HEK293T (cell line): ENCODE results near the gene POFUT1.

Source experiments
- ARNT ChIP-seq: fragments of 450-650 bp; IDR thresholded peaks from 2 replicates; pipeline ENCODE4 v1.6.1; 2017; ENCODE audit warnings: mild to moderate bottlenecking
- ZNF384 ChIP-seq: fragments of 450-650 bp; IDR thresholded peaks from 2 replicates; pipeline ENCODE4 v1.6.1; 2016
- TF ChIP-seq, protein P1 (sequence below): fragments of 450-650 bp; IDR thresholded peaks from 2 replicates; pipeline ENCODE4 v1.6.1; 2016

DNA sequence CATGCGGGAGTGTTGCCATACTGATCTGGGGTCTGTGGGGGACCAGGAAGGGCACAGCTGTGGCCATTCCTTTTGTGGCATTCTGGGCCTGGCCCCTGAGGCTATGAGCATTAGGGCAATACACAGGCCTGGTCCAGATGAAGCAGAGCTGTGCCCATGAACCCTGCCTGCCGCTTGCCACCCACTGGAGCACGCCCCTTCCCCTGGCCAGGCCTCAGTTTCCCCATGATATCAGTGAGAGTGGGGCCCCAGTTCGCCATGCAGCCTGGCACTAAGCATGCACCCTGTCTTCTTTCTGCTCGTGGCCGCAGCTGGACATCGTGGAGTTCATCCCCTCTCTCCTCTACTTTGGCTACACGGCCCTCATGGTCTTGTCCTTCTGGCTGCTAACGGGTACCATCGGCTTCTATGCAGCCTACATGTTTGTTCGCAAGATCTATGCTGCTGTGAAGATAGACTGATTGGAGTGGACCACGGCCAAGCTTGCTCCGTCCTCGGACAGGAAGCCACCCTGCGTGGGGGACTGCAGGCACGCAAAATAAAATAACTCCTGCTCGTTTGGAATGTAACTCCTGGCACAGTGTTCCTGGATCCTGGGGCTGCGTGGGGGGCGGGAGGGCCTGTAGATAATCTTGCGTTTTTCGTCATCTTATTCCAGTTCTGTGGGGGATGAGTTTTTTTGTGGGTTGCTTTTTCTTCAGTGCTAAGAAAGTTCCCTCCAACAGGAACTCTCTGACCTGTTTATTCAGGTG, 42.5 kb upstream of the POFUT1 start:
- TF ChIP-seq ARNT (no peak), ZNF384 (no peak)
- TF ChIP-seq, protein P1, sequence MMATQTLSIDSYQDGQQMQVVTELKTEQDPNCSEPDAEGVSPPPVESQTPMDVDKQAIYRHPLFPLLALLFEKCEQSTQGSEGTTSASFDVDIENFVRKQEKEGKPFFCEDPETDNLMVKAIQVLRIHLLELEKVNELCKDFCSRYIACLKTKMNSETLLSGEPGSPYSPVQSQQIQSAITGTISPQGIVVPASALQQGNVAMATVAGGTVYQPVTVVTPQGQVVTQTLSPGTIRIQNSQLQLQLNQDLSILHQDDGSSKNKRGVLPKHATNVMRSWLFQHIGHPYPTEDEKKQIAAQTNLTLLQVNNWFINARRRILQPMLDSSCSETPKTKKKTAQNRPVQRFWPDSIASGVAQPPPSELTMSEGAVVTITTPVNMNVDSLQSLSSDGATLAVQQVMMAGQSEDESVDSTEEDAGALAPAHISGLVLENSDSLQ, result no peak
